Natural killer cell (primary cell): ENCODE measurements around the gene ARSB. TPM values are rescaled to one million over a fixed set of nuclear protein-coding genes. Genes with fewer than 3 reads are reported as not detected.

Experiments used
- ATAC-seq, 3 donors: fragments of 150-1000 bp in 2 of 3; fragments of 200-7000 bp in 1 of 3; cut with Tn5 transposase; 1 replicate in 1 of 3; 2 replicates in 2 of 3; pipeline ENCODE4 v1.10.0; 2021; ENCODE audit warnings: mild to moderate bottlenecking in 2 of 3, moderate library complexity in 2 of 3
- DNase-seq, 2 donors: peaks; one replicate each; pipeline versions ENCODE4 v3.0.0 to v3.0.0-alpha.2; 2013 to 2021; ENCODE audit warnings: mixed read lengths in 1 of 2
- H3K27ac ChIP-seq: one replicate; pipeline ENCODE4 v1.5.1; 2013; ENCODE audit warnings: mild to moderate bottlenecking, low read length
- H3K27me3 ChIP-seq: one replicate; pipeline ENCODE4 v1.6.1; 2013; ENCODE audit warnings: low read length; ENCODE audit not compliant: control insufficient read depth, insufficient read depth
- H3K36me3 ChIP-seq: one replicate; pipeline ENCODE4 v1.6.1; 2013; ENCODE audit warnings: low read length; ENCODE audit not compliant: control insufficient read depth, insufficient read depth
- H3K4me1 ChIP-seq: one replicate; pipeline ENCODE4 v1.6.1; 2013; ENCODE audit warnings: low read length; ENCODE audit not compliant: control insufficient read depth, insufficient read depth
- H3K4me3 ChIP-seq: one replicate; pipeline ENCODE4 v1.5.1; 2013; ENCODE audit warnings: low read length
- H3K9me3 ChIP-seq: one replicate; pipeline ENCODE4 v1.6.1; 2013; ENCODE audit warnings: low read length; ENCODE audit not compliant: control insufficient read depth, insufficient read depth
- H3K27ac Mint-ChIP-seq, 2 donors: one replicate each; pipeline ENCODE4 v1.8.0; 2022; ENCODE audit warnings: mild to moderate bottlenecking in 2 of 2, mixed read lengths in 2 of 2, moderate library complexity in 1 of 2
- H3K27me3 Mint-ChIP-seq, 2 donors: one replicate each; pipeline ENCODE4 v1.8.0; 2022; ENCODE audit warnings: low read depth in 2 of 2, mixed read lengths in 2 of 2
- H3K36me3 Mint-ChIP-seq: one replicate; pipeline ENCODE4 v1.8.0; 2022; ENCODE audit warnings: mixed read lengths
- H3K4me1 Mint-ChIP-seq, 2 donors: one replicate each; pipeline ENCODE4 v1.8.0; 2022; ENCODE audit warnings: mixed read lengths in 2 of 2
- H3K4me3 Mint-ChIP-seq: one replicate; pipeline ENCODE4 v1.8.0; 2022; ENCODE audit warnings: mild to moderate bottlenecking, moderate library complexity, mixed read lengths
- H3K9me3 Mint-ChIP-seq, 2 donors: one replicate each; pipeline ENCODE4 v1.8.0; 2022; ENCODE audit warnings: mixed read lengths in 2 of 2
- WGBS: methylation state at CpG from one replicate; pipeline ENCODE4 v1.1.7; 2013; ENCODE audit warnings: missing lambda C conversion rate; ENCODE audit not compliant: insufficient coverage; 5-methylcytosine and 5-hydroxymethylcytosine counted together
- intact Hi-C: fragments of 100-400 bp; cut with micrococcal nuclease; formaldehyde crosslinking; loops from one replicate; pipeline ENCODE4 v1.14.2; 2022
- total RNA-seq, 4 donors: library from RNA; stranded (reverse); fragments of 120-200 nt in 1 of 4; gene quantifications; one replicate each; pipeline versions ENCODE4 v1.2.3 to v1.2.4, GENCODE V29; 2013 to 2022
- TF ChIP-seq, protein P1 (sequence below): fragments of 200-600 bp; IDR thresholded peaks from one replicate; pipeline ENCODE4 v1.8.0; 2022; ENCODE audit warnings: antibody characterized with exemption

Gene ARSB
- total RNA-seq, 3 donors from 2014 or later (not counting 1 experiment from before 2014, with no cell fraction given) = 8.6 to 12.8 (median 8.9) TPM

DNA sequence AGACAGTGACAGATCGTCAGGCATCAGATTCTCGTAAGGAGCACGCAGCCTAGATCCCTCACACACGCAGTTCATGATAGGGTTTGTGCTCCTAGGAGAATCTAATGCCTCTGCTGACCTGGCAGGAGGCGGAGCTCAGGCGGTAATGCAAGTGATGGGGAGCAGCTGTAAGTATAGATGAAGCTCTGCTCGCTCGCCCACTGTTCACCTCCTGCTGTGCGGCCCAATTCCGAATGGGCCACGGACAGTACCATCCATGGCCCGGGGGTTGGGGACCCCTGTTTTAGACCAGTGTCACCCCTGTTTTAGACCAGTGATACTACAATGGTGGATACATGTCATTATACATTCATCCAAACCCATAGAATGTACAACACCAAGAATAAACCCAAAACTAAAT, 4.0 kb upstream of the ARSB start:
- DNase-seq = no peak
- H3K4me1 Mint-ChIP-seq = peaks cover 15% of the 10 kb centered on the region in 2 donors
- Histone ChIP-seq H3K36me3 (no peaks in the 10 kb centered on the region), H3K4me3 (no peak overlapping the region), H3K4me1 (peaks cover 6% of the 10 kb centered on the region), H3K27ac (no peak overlapping the region), H3K27me3 (no peaks in the 10 kb centered on the region), H3K9me3 (no peaks in the 10 kb centered on the region)
- ATAC-seq = no peak
- TF ChIP-seq, protein P1, sequence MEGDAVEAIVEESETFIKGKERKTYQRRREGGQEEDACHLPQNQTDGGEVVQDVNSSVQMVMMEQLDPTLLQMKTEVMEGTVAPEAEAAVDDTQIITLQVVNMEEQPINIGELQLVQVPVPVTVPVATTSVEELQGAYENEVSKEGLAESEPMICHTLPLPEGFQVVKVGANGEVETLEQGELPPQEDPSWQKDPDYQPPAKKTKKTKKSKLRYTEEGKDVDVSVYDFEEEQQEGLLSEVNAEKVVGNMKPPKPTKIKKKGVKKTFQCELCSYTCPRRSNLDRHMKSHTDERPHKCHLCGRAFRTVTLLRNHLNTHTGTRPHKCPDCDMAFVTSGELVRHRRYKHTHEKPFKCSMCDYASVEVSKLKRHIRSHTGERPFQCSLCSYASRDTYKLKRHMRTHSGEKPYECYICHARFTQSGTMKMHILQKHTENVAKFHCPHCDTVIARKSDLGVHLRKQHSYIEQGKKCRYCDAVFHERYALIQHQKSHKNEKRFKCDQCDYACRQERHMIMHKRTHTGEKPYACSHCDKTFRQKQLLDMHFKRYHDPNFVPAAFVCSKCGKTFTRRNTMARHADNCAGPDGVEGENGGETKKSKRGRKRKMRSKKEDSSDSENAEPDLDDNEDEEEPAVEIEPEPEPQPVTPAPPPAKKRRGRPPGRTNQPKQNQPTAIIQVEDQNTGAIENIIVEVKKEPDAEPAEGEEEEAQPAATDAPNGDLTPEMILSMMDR = no peak
- no peaks in the 10 kb centered on the region for H3K36me3 Mint-ChIP-seq
- no peaks in the 10 kb centered on the region for H3K9me3 Mint-ChIP-seq
- 96% methylated on average over 12 of the region's 12 CpGs for WGBS
- H3K27me3 Mint-ChIP-seq = no peaks in the 10 kb centered on the region
- no peak overlapping the region for H3K4me3 Mint-ChIP-seq
- intact Hi-C loops = loop anchor here (5.0 to 10.0 kb wide), 3 partner anchors 248 to 694 kb away; partner anchors contain the start of genes AP3B1, JMY and SCAMP1
- no peak overlapping the region for H3K27ac Mint-ChIP-seq

DNA sequence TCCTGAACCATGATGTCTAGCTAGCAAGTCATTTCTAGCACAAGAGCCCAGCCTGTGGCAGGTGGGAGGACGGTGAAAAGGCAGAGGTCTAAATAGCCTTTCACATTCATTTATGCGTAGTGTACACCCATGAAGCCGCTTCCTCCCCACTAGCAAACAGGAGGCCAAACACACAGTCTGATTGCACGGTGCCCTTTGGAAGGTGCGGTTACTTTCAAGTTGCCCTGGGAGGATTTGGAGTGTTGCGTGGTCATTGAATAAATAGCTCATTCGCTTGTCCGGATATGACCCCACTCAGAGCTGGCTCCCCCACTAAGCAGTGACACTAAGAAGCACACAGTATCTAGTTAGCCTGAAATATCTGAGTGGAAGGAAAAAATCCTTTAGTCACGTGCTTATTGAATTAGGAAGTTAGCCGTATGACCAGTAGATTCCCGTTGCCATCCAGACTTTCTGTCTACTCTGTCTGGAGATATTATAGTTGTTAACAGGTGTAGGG, 664 bp upstream of the ARSB start:
- H3K36me3 ChIP-seq = no peaks in the 10 kb centered on the region
- no peaks in the 10 kb centered on the region for H3K9me3 Mint-ChIP-seq
- peak; percentile 41 to 64 (median 56) for ATAC-seq
- under 1% methylated on average over 8 of the region's 11 CpGs for WGBS
- TF ChIP-seq, protein P1 = no peak
- DNase-seq = peak; percentile 46 to 58
- H3K9me3 ChIP-seq = no peaks in the 10 kb centered on the region
- peaks cover 25% of the 10 kb centered on the region in 2 donors for H3K4me1 Mint-ChIP-seq
- H3K4me3 Mint-ChIP-seq = peak overlapping the region; percentile 97
- H3K4me3 ChIP-seq = peak overlapping the region; percentile 68
- H3K27me3 Mint-ChIP-seq = no peaks in the 10 kb centered on the region
- H3K36me3 Mint-ChIP-seq = no peaks in the 10 kb centered on the region
- peaks cover 13% of the 10 kb centered on the region for H3K4me1 ChIP-seq
- no peaks in the 10 kb centered on the region for H3K27me3 ChIP-seq
- peak overlapping the region; percentile 94 to 95 for H3K27ac Mint-ChIP-seq
- peak overlapping the region; percentile 52 for H3K27ac ChIP-seq
- intact Hi-C loops = loop anchor here (5.0 to 10.0 kb wide), 3 partner anchors 252 to 691 kb away; partner anchors contain the start of genes AP3B1, JMY and SCAMP1

DNA sequence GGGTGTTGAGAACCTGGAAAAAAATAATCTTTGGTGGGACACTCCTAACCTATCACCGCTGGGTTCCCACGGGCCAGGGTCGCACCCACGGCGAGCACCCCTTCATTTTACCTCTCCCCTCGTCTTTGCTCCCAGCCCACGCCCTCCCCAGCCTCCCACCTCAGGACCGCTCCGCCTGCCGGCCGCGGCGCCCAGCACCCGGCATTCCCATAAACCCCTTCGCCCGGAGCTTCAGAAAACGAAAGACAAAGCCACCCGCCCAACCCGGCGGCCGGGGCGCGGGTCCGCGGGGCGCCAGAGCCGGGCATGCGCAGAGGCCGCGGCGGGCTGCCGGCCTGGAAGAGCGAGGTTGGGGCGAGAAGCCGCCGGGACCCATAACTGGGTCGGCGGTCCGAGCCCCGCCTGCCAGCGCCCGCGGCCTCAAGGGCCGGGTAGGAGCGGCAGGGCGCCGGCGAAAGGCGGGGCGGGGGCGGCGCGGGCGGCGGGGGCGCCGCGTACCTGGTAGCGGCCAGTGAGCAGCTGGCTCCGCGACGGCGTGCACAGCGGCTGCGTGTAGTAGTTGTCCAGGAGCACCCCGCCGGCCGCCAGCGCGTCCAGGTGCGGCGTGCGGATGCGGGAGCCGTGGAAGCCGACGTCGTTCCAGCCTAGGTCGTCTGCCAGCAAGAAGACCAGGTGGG, 533 bp downstream of the ARSB start:
- peak overlapping the region; percentile 68 for H3K4me3 ChIP-seq
- peak overlapping the region; percentile 94 to 95 for H3K27ac Mint-ChIP-seq
- peak overlapping the region; percentile 85 for H3K27ac ChIP-seq
- ATAC-seq (peak; percentile 70 to 79 (median 76)), DNase-seq (peak; percentile 76 to 88)
- under 1% methylated on average over 79 of the region's 79 CpGs for WGBS
- no peaks in the 10 kb centered on the region for H3K36me3 ChIP-seq
- TF ChIP-seq, protein P1 = no peak
- no peaks in the 10 kb centered on the region for H3K9me3 Mint-ChIP-seq
- no peaks in the 10 kb centered on the region for H3K9me3 ChIP-seq
- H3K4me1 Mint-ChIP-seq = peaks cover 25% of the 10 kb centered on the region in 2 donors
- H3K4me1 ChIP-seq = peaks cover 13% of the 10 kb centered on the region
- H3K4me3 Mint-ChIP-seq = peak overlapping the region; percentile 92
- no peaks in the 10 kb centered on the region for H3K27me3 ChIP-seq
- intact Hi-C loops = loop anchor here (5.0 to 10.0 kb wide), 4 partner anchors 148 to 690 kb away; partner anchors contain the start of genes AP3B1, JMY and SCAMP1
- no peaks in the 10 kb centered on the region for H3K27me3 Mint-ChIP-seq
- no peaks in the 10 kb centered on the region for H3K36me3 Mint-ChIP-seq
